ENCODE measurements around the gene CELA3A. TPM values are rescaled to one million over a fixed set of nuclear protein-coding genes. Genes with fewer than 3 reads are reported as not detected.
A peak's percentile ranks its signal among the peaks of the same experiment; 100 is the strongest.
"Not testable (repeated sequence)": the region's sequence is repeated elsewhere in the genome, so short reads cannot be mapped to it uniquely, and the experiment has no call there.

CELA3A gene
- total and polyA plus RNA-seq, 10 of the 15 experiments (the other 5 are each of a cell fraction or from before 2014, with no cell fraction given), result 7.6 TPM; not detected in 9

DNA sequence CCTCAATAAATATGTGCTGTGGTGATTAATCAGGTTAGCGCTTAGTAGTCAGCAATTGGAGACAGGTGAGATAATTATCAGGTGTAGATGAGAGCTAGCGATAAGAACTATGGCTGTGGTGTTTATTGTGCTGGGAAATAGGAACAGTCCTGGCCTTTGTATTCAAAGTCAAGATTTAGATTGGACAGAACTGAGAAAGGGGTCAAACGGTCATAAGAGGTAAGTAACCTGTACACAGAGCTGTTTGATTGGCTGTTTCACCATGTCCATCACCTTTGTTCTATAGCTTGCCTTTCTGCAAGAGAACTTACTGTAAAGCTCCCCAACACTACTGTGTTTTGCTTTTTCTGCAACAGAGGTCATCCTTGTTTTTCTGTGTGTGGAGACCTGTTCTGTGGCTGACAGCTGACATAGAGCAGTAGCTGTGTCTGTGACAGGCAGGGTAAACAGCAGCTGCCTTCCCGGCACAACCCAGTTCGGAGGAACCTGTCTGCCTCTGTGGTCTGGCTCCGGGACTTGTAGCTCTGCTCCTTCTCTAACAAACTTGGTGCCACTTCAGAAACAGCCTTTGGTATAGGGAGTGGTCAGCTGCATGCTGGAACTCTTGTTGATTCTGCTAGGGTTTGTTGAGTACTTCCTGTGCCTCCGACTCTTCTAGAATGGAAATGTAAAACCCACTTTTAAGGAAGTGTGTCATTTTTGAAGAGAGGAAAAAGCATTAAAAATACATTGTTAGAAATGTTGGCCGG is 29.9 kb downstream of the CELA3A start:
- BruUV-seq (replicated peaks), result no TSS peak
- FAIRE-seq (peak; percentile 41), DNase-seq (ENCODE audit: low read depth, low spot score) (no peak), ATAC-seq (no peak)
- RAD21 ChIA-PET (ENCODE audit: unreplicated experiment), result interaction anchor here (0.7 to 1.9 kb wide), 5 partner anchors 8 to 23 kb away, joined by 3 to 11 read pairs (median 3); partner anchors contain the start of gene CDC42
- no peak overlapping the region for H3K4me3 ChIP-seq
- TF ChIP-seq PKNOX1 (IDR thresholded peaks at IDR 0.05), result peak; percentile 77
- no peak for TF ChIP-seq DPF2 (IDR thresholded peaks at IDR 0.05)
- TF ChIP-seq NFYB (IDR thresholded peaks at IDR 0.05; ENCODE audit: insufficient read depth, low read depth, low read length), result peak; percentile 79
- peak; percentile 36; the same call in 1 of the 2 replicates for TF ChIP-seq SPI1 (IDR thresholded peaks at IDR 0.05; ENCODE audit: borderline replicate concordance, insufficient read depth, low read depth, low read length)
- peak; percentile 54 for TF ChIP-seq PBX3 (IDR thresholded peaks at IDR 0.05; ENCODE audit: insufficient replicate concordance, low read depth, low read length)
- no peak for TF ChIP-seq E2F8 (IDR thresholded peaks at IDR 0.05; ENCODE audit: low read depth, partially characterized antibody)
- in situ Hi-C loops (cut with MboI), result no loop called here
- H3K9ac ChIP-seq (ENCODE audit: control insufficient read depth, insufficient read depth, low read length), result no peak overlapping the region
- intact Hi-C loops (cut with micrococcal nuclease; ENCODE audit: unreplicated experiment), result no loop called here
- H3K4me1 ChIP-seq (ENCODE audit: control insufficient read depth, insufficient read depth, low read length), result peaks cover 4% of the 10 kb centered on the region
- no peaks in the 10 kb centered on the region for H3K27me3 ChIP-seq (replicated peaks in 1 of 2; ENCODE audit: control insufficient read depth in 2 of 2, insufficient read depth in 2 of 2, low read length in 1 of 2)
- H2AFZ ChIP-seq (ENCODE audit: control insufficient read depth, low read depth, low read length), result peak overlapping the region; percentile 55; the same call in 1 of the 2 replicates
- no peak overlapping the region for H3K27ac ChIP-seq (ENCODE audit: control insufficient read depth, insufficient read depth)
- POLR2A ChIA-PET, result interaction anchor here (12.0 kb wide), 1 partner anchor 15 kb away, joined by 325 read pairs; the partner anchor contains the start of gene CDC42
- H3K9me3 ChIP-seq (replicated peaks; ENCODE audit: control insufficient read depth, insufficient read depth, low read length), result no peaks in the 10 kb centered on the region
- 75% methylated on average over 8 of the region's 8 CpGs for WGBS (ENCODE audit: insufficient coverage, insufficient replicate concordance, low lambda C conversion rate, missing lambda C conversion rate)
- no peaks in the 10 kb centered on the region for H4K20me1 ChIP-seq (ENCODE audit: control insufficient read depth, insufficient read depth)
- CTCF ChIA-PET, result interaction anchor here (0.7 to 1.5 kb wide), 4 partner anchors 18 to 385 kb away, joined by 3 read pairs; no protein-coding TSS in a partner anchor
- 0 out of 2 replicates have a peak overlapping the region, but pooled peaks have one; percentile 4 for H3K4me2 ChIP-seq (ENCODE audit: control insufficient read depth, insufficient read depth)
- peaks cover 0 to 4% of the 10 kb centered on the region in 2 experiments; a peak in 1 of 4 replicates for H3K36me3 ChIP-seq (ENCODE audit: control insufficient read depth in 2 of 2, insufficient read depth in 2 of 2, low read length in 1 of 2)
- peaks cover 12% of the 10 kb centered on the region for H3K79me2 ChIP-seq (ENCODE audit: control insufficient read depth, insufficient read depth, low read length)
- SMC1A ChIA-PET (ENCODE audit: uncharacterized antibody, unreplicated experiment), result interaction anchor here (0.5 to 1.5 kb wide), 7 partner anchors 9 to 533 kb away, joined by 3 to 6 read pairs (median 3); no protein-coding TSS in a partner anchor

- ChIA-PET POLR2A (interaction anchor here (1.0 kb wide), 1 partner anchor 13 kb away, joined by 3 read pairs; no protein-coding TSS in a partner anchor), RAD21 (ENCODE audit: unreplicated experiment) (interaction anchor here (0.7 kb wide), 1 partner anchor 25 kb away, joined by 3 read pairs; no protein-coding TSS in a partner anchor), SMC1A (ENCODE audit: uncharacterized antibody, unreplicated experiment) (interaction anchor here (0.6 to 1.2 kb wide), 2 partner anchors 18 to 199 kb away, joined by 3 to 4 read pairs; no protein-coding TSS in a partner anchor)
- FAIRE-seq; H3K27ac ChIP-seq (ENCODE audit: control insufficient read depth, insufficient read depth); H3K79me2 ChIP-seq (ENCODE audit: control insufficient read depth, insufficient read depth, low read length); H3K27me3 ChIP-seq (replicated peaks in 1 of 2; ENCODE audit: control insufficient read depth in 2 of 2, insufficient read depth in 2 of 2, low read length in 1 of 2); CTCF ChIA-PET; DNase-seq (ENCODE audit: low read depth, low spot score); H3K4me3 ChIP-seq; H3K4me1 ChIP-seq (ENCODE audit: control insufficient read depth, insufficient read depth, low read length); H3K9me3 ChIP-seq (replicated peaks; ENCODE audit: control insufficient read depth, insufficient read depth, low read length); intact Hi-C loops (cut with micrococcal nuclease; ENCODE audit: unreplicated experiment); H4K20me1 ChIP-seq (ENCODE audit: control insufficient read depth, insufficient read depth); H3K4me2 ChIP-seq (ENCODE audit: control insufficient read depth, insufficient read depth); H2AFZ ChIP-seq (ENCODE audit: control insufficient read depth, low read depth, low read length); in situ Hi-C loops (cut with MboI); BruUV-seq (replicated peaks); H3K9ac ChIP-seq (ENCODE audit: control insufficient read depth, insufficient read depth, low read length); ATAC-seq; H3K36me3 ChIP-seq (ENCODE audit: control insufficient read depth in 2 of 2, insufficient read depth in 2 of 2, low read length in 1 of 2): not testable (repeated sequence)
- 82% methylated on average over 5 of the region's 5 CpGs for WGBS (ENCODE audit: insufficient coverage, insufficient replicate concordance, low lambda C conversion rate, missing lambda C conversion rate)
Observed at GRCh38 chr1:22034834-22035233, 33.4 kb downstream of the CELA3A start.

Measured in GM12878 (cell line).